Hepatocyte (in vitro differentiated cells): ENCODE results near the gene FAXC. TPM values are rescaled to one million over a fixed set of nuclear protein-coding genes. Genes with fewer than 3 reads are reported as not detected.

ENCODE experiments used
- DNase-seq: peaks from one replicate; pipeline ENCODE4 v3.0.0-alpha.2; 2016; ENCODE audit warnings: low spot score
- H2AFZ ChIP-seq: fragments of 200-600 bp; sonication (generic); 2 replicates; pipeline ENCODE4 v1.6.0; 2016; ENCODE audit warnings: antibody characterized with exemption, mild to moderate bottlenecking
- H3K27ac ChIP-seq: fragments of 200-600 bp; sonication (generic); 2 replicates; pipeline ENCODE4 v1.5.1; 2016; ENCODE audit warnings: mild to moderate bottlenecking
- H3K27me3 ChIP-seq: fragments of 200-600 bp; sonication (generic); 2 replicates; pipeline ENCODE4 v1.6.1; 2016
- H3K36me3 ChIP-seq: fragments of 200-600 bp; sonication (generic); replicated peaks from 2 replicates; pipeline ENCODE4 v1.5.1; 2016; ENCODE audit warnings: low read depth; ENCODE audit not compliant: insufficient read depth
- H3K4me1 ChIP-seq: fragments of 200-600 bp; sonication (generic); 2 replicates; pipeline ENCODE4 v1.5.1; 2016; ENCODE audit warnings: mild to moderate bottlenecking, moderate library complexity; ENCODE audit not compliant: insufficient read depth
- H3K4me2 ChIP-seq: fragments of 200-600 bp; sonication (generic); 2 replicates; pipeline ENCODE4 v1.6.0; 2016
- H3K4me3 ChIP-seq: fragments of 200-600 bp; sonication (generic); 2 replicates; pipeline ENCODE4 v1.5.1; 2016; ENCODE audit warnings: mild to moderate bottlenecking
- H3K79me2 ChIP-seq: fragments of 200-600 bp; sonication (generic); 2 replicates; pipeline ENCODE4 v1.6.0; 2017; ENCODE audit warnings: mild to moderate bottlenecking
- H3K9me2 ChIP-seq: fragments of 200-600 bp; sonication (generic); replicated peaks from 2 replicates; pipeline ENCODE4 v1.6.0; 2017; ENCODE audit warnings: mild to moderate bottlenecking; ENCODE audit not compliant: insufficient read depth
- H3K9me3 ChIP-seq: fragments of 200-600 bp; sonication (generic); 2 replicates; pipeline ENCODE4 v1.5.1; 2016; ENCODE audit warnings: low read depth, mild to moderate bottlenecking
- H4K20me1 ChIP-seq: fragments of 200-600 bp; sonication (generic); 2 replicates; pipeline ENCODE4 v1.6.0; 2016; ENCODE audit warnings: mild to moderate bottlenecking; ENCODE audit not compliant: insufficient read depth, poor library complexity, severe bottlenecking
- EZH2 ChIP-seq: fragments of 200-600 bp; sonication (generic); IDR thresholded peaks from 2 replicates; pipeline ENCODE4 v1.6.1; 2016; ENCODE audit warnings: antibody characterized with exemption, mild to moderate bottlenecking, borderline replicate concordance
- EZH2phosphoT487 ChIP-seq: fragments of 200-600 bp; sonication (generic); IDR thresholded peaks from one replicate; pipeline ENCODE4 v1.6.1; 2018; ENCODE audit warnings: antibody characterized with exemption, mild to moderate bottlenecking, low read depth, moderate library complexity; ENCODE audit not compliant: unreplicated experiment, severe bottlenecking
- whole genome bisulfite sequencing: methylation state at CpG from one replicate; pipeline ENCODE4 v1.1.6; 2016; ENCODE audit warnings: low lambda C conversion rate; ENCODE audit errors: missing lambda C conversion rate; 5-methylcytosine and 5-hydroxymethylcytosine counted together
- polyA plus RNA-seq: library from polyadenylated mRNA; unstranded; fragments of >200 nt; fragmentation: Nextera tagmentation; extraction: Ambion mirVana; gene quantifications from 2 replicates; pipeline ENCODE4 v1.2.1, GENCODE V29; 2016
- total RNA-seq: library from RNA; depleted of rRNA; stranded (reverse); fragments of >200 nt; gene quantifications from 2 replicates; pipeline ENCODE4 v1.2.3, GENCODE V29; 2014
- TF ChIP-seq, protein P1 (sequence below): fragments of 200-600 bp; sonication (generic); IDR thresholded peaks from 2 replicates; pipeline ENCODE4 v1.5.1; 2016; ENCODE audit warnings: antibody characterized with exemption, mild to moderate bottlenecking; ENCODE audit not compliant: poor library complexity

Gene FAXC
- total and polyA plus RNA-seq, 2 experiments from 2014 or later, result 8.3 to 8.9 TPM

- Histone ChIP-seq H2AFZ (no peak overlapping the region), H3K4me3 (no peak overlapping the region), H4K20me1 (no peaks in the 10 kb centered on the region), H3K79me2 (no peaks in the 10 kb centered on the region), H3K36me3 (no peaks in the 10 kb centered on the region), H3K27ac (no peak overlapping the region), H3K9me2 (no peaks in the 10 kb centered on the region), H3K9me3 (no peaks in the 10 kb centered on the region), H3K4me2 (no peak overlapping the region), H3K27me3 (no peaks in the 10 kb centered on the region), H3K4me1 (peaks cover 3% of the 10 kb centered on the region)
- no peak for DNase-seq
- WGBS, result 94% methylated on average over 3 of the region's 3 CpGs
- TF ChIP-seq, protein P1, sequence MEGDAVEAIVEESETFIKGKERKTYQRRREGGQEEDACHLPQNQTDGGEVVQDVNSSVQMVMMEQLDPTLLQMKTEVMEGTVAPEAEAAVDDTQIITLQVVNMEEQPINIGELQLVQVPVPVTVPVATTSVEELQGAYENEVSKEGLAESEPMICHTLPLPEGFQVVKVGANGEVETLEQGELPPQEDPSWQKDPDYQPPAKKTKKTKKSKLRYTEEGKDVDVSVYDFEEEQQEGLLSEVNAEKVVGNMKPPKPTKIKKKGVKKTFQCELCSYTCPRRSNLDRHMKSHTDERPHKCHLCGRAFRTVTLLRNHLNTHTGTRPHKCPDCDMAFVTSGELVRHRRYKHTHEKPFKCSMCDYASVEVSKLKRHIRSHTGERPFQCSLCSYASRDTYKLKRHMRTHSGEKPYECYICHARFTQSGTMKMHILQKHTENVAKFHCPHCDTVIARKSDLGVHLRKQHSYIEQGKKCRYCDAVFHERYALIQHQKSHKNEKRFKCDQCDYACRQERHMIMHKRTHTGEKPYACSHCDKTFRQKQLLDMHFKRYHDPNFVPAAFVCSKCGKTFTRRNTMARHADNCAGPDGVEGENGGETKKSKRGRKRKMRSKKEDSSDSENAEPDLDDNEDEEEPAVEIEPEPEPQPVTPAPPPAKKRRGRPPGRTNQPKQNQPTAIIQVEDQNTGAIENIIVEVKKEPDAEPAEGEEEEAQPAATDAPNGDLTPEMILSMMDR, result no peak
- TF ChIP-seq EZH2 (no peak), EZH2phosphoT487 (no peak)
Measured at GRCh38 chr6:99318566-99318965, 30.9 kb downstream of the FAXC start.

DNA sequence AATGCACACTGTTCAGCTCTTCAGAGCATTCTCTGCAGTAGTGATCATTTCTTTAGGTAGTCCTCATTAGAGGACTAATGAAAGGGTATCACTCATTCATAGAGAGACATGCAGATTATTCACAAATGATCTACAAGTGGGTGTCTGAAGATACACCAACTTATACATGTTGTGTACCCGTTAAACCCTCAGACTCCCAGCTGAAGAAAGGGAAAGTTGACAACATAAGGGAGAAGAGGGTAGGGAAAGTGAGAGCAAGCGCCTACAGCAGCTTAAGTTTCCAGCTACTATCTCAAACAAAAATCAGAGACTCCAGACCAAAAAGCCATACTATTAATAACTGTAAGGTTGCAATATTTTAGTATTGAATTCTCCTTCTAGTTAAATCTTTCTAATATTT is 37.1 kb downstream of the FAXC start:
- H3K9me2 ChIP-seq, result no peaks in the 10 kb centered on the region
- no peaks in the 10 kb centered on the region for H4K20me1 ChIP-seq
- no peaks in the 10 kb centered on the region for H3K9me3 ChIP-seq
- no peaks in the 10 kb centered on the region for H3K79me2 ChIP-seq
- WGBS, result 49% methylated on average over 2 of the region's 2 CpGs
- H3K27ac ChIP-seq, result no peak overlapping the region
- no peak overlapping the region for H2AFZ ChIP-seq
- TF ChIP-seq, protein P1, result no peak
- TF ChIP-seq EZH2phosphoT487 (no peak), EZH2 (no peak)
- DNase-seq, result no peak
- H3K4me1 ChIP-seq, result peaks cover 3% of the 10 kb centered on the region
- H3K4me3 ChIP-seq, result no peak overlapping the region
- no peaks in the 10 kb centered on the region for H3K27me3 ChIP-seq
- no peak overlapping the region for H3K4me2 ChIP-seq
- H3K36me3 ChIP-seq, result no peaks in the 10 kb centered on the region

DNA sequence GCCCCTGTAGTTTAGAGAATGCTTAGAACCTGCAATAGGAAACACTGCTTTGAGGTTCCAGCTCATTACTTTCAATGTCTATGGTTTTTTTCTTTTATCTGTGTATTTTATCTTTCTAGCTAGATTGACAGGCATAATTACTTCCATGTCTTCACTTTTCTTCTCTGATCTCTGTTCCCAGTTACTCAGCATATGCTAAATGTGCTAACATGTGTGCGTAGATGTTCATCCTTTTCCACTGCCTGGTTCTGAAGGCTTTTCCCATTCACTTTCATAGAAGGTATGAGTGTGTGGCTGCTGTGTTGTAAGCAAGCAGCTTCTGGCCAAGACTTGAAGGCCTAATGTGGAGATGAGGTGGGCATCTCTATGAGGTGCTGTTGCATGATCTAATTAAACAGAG is 38.9 kb downstream of the FAXC start:
- no peaks in the 10 kb centered on the region for H3K36me3 ChIP-seq
- TF ChIP-seq, protein P1, result no peak
- no peak for TF ChIP-seq EZH2
- no peak for TF ChIP-seq EZH2phosphoT487
- no peaks in the 10 kb centered on the region for H3K4me1 ChIP-seq
- DNase-seq, result no peak
- no peaks in the 10 kb centered on the region for H4K20me1 ChIP-seq
- no peaks in the 10 kb centered on the region for H3K79me2 ChIP-seq
- H3K9me2 ChIP-seq, result no peaks in the 10 kb centered on the region
- 92% methylated on average over 1 of the region's 1 CpG for WGBS
- no peak overlapping the region for H2AFZ ChIP-seq
- no peaks in the 10 kb centered on the region for H3K9me3 ChIP-seq
- H3K27ac ChIP-seq, result no peak overlapping the region
- no peaks in the 10 kb centered on the region for H3K27me3 ChIP-seq
- no peak overlapping the region for H3K4me3 ChIP-seq
- H3K4me2 ChIP-seq, result no peak overlapping the region

- H3K36me3 ChIP-seq, result no peaks in the 10 kb centered on the region
- DNase-seq, result no peak
- 81% methylated on average over 4 of the region's 4 CpGs for WGBS
- H3K4me3 ChIP-seq, result no peak overlapping the region
- no peaks in the 10 kb centered on the region for H3K79me2 ChIP-seq
- H3K27me3 ChIP-seq, result no peaks in the 10 kb centered on the region
- no peaks in the 10 kb centered on the region for H4K20me1 ChIP-seq
- no peaks in the 10 kb centered on the region for H3K9me2 ChIP-seq
- H3K4me1 ChIP-seq, result no peaks in the 10 kb centered on the region
- no peak overlapping the region for H3K4me2 ChIP-seq
- H3K27ac ChIP-seq, result no peak overlapping the region
- no peak overlapping the region for H2AFZ ChIP-seq
- H3K9me3 ChIP-seq, result no peaks in the 10 kb centered on the region
- TF ChIP-seq, protein P1, result no peak
- TF ChIP-seq EZH2 (no peak), EZH2phosphoT487 (no peak)
Measured at GRCh38 chr6:99309557-99309956, 39.9 kb downstream of the FAXC start.
